HG02588 (cell line): Measurements from ENCODE around the gene CYTH2.

Source experiments
- ATAC-seq: cut with Tn5 transposase; IDR thresholded peaks from one replicate; pipeline ENCODE4 v1.9.1; 2021; ENCODE audit warnings: mild to moderate bottlenecking, moderate library complexity; ENCODE audit not compliant: unreplicated experiment

The CYTH2 gene

GRCh38 chr19:48492925-48493717, 24.0 kb downstream of the CYTH2 start:
- ATAC-seq = peak; percentile 52

- ATAC-seq = peak; percentile 7
Measured at GRCh38 chr19:48493718-48494401, 24.7 kb downstream of the CYTH2 start.

- no peak for ATAC-seq
Measured at GRCh38 chr19:48495396-48495795, 26.2 kb downstream of the CYTH2 start.

- ATAC-seq = no peak
Measured at GRCh38 chr19:48496959-48497727, 28.0 kb downstream of the CYTH2 start.

GRCh38 chr19:48497728-48498594, 28.8 kb downstream of the CYTH2 start:
- no peak for ATAC-seq

GRCh38 chr19:48498595-48499311, 29.6 kb downstream of the CYTH2 start:
- ATAC-seq = no peak

GRCh38 chr19:48499316-48500090, 30.3 kb downstream of the CYTH2 start:
- ATAC-seq = no peak

GRCh38 chr19:48500830-48501493, 31.8 kb downstream of the CYTH2 start:
- no peak for ATAC-seq

GRCh38 chr19:48501494-48502349, 32.6 kb downstream of the CYTH2 start:
- ATAC-seq = no peak

- no peak for ATAC-seq
Measured at GRCh38 chr19:48502350-48503018, 33.3 kb downstream of the CYTH2 start.

GRCh38 chr19:48506138-48506733, 37.1 kb downstream of the CYTH2 start:
- no peak for ATAC-seq

GRCh38 chr19:48507911-48508439, 38.8 kb downstream of the CYTH2 start:
- ATAC-seq = no peak

- ATAC-seq = no peak
Measured at GRCh38 chr19:48508729-48509411, 39.7 kb downstream of the CYTH2 start.

- no peak for ATAC-seq
Measured at GRCh38 chr19:48509467-48510194, 40.5 kb downstream of the CYTH2 start.
